ENCODE measurements around the gene DLG5. TPM values are rescaled to one million over a fixed set of nuclear protein-coding genes. Genes with fewer than 3 reads are reported as not detected.
A peak's percentile ranks its signal among the peaks of the same experiment; 100 is the strongest.

Gene DLG5
- total and polyA plus RNA-seq, 9 of the 15 experiments (the other 6 are each of a cell fraction or from before 2014, with no cell fraction given): 1.4 to 26.8 (median 11.2) TPM

- TF ChIP-seq, protein P1, sequence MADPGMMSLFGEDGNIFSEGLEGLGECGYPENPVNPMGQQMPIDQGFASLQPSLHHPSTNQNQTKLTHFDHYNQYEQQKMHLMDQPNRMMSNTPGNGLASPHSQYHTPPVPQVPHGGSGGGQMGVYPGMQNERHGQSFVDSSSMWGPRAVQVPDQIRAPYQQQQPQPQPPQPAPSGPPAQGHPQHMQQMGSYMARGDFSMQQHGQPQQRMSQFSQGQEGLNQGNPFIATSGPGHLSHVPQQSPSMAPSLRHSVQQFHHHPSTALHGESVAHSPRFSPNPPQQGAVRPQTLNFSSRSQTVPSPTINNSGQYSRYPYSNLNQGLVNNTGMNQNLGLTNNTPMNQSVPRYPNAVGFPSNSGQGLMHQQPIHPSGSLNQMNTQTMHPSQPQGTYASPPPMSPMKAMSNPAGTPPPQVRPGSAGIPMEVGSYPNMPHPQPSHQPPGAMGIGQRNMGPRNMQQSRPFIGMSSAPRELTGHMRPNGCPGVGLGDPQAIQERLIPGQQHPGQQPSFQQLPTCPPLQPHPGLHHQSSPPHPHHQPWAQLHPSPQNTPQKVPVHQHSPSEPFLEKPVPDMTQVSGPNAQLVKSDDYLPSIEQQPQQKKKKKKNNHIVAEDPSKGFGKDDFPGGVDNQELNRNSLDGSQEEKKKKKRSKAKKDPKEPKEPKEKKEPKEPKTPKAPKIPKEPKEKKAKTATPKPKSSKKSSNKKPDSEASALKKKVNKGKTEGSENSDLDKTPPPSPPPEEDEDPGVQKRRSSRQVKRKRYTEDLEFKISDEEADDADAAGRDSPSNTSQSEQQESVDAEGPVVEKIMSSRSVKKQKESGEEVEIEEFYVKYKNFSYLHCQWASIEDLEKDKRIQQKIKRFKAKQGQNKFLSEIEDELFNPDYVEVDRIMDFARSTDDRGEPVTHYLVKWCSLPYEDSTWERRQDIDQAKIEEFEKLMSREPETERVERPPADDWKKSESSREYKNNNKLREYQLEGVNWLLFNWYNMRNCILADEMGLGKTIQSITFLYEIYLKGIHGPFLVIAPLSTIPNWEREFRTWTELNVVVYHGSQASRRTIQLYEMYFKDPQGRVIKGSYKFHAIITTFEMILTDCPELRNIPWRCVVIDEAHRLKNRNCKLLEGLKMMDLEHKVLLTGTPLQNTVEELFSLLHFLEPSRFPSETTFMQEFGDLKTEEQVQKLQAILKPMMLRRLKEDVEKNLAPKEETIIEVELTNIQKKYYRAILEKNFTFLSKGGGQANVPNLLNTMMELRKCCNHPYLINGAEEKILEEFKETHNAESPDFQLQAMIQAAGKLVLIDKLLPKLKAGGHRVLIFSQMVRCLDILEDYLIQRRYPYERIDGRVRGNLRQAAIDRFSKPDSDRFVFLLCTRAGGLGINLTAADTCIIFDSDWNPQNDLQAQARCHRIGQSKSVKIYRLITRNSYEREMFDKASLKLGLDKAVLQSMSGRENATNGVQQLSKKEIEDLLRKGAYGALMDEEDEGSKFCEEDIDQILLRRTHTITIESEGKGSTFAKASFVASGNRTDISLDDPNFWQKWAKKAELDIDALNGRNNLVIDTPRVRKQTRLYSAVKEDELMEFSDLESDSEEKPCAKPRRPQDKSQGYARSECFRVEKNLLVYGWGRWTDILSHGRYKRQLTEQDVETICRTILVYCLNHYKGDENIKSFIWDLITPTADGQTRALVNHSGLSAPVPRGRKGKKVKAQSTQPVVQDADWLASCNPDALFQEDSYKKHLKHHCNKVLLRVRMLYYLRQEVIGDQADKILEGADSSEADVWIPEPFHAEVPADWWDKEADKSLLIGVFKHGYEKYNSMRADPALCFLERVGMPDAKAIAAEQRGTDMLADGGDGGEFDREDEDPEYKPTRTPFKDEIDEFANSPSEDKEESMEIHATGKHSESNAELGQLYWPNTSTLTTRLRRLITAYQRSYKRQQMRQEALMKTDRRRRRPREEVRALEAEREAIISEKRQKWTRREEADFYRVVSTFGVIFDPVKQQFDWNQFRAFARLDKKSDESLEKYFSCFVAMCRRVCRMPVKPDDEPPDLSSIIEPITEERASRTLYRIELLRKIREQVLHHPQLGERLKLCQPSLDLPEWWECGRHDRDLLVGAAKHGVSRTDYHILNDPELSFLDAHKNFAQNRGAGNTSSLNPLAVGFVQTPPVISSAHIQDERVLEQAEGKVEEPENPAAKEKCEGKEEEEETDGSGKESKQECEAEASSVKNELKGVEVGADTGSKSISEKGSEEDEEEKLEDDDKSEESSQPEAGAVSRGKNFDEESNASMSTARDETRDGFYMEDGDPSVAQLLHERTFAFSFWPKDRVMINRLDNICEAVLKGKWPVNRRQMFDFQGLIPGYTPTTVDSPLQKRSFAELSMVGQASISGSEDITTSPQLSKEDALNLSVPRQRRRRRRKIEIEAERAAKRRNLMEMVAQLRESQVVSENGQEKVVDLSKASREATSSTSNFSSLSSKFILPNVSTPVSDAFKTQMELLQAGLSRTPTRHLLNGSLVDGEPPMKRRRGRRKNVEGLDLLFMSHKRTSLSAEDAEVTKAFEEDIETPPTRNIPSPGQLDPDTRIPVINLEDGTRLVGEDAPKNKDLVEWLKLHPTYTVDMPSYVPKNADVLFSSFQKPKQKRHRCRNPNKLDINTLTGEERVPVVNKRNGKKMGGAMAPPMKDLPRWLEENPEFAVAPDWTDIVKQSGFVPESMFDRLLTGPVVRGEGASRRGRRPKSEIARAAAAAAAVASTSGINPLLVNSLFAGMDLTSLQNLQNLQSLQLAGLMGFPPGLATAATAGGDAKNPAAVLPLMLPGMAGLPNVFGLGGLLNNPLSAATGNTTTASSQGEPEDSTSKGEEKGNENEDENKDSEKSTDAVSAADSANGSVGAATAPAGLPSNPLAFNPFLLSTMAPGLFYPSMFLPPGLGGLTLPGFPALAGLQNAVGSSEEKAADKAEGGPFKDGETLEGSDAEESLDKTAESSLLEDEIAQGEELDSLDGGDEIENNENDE (IDR thresholded peaks at IDR 0.05; ENCODE audit: low read depth, low read length): no peak
- TF ChIP-seq EZH2 (IDR thresholded peaks at IDR 0.05; ENCODE audit: borderline replicate concordance, low read depth, low read length) (no peak), GATA2 (CRISPR knock-in tag; IDR thresholded peaks at IDR 0.05) (peak; percentile 55), CEBPG (CRISPR knock-in tag; IDR thresholded peaks at IDR 0.05) (no peak), CEBPG (tag; conservative IDR thresholded peaks at IDR 0.05 in 1 of 2, IDR thresholded peaks at IDR 0.05 in 1 of 2) (peak in 1 of 2 experiments; percentile 47; a peak in 1 of 4 replicates), CBFB (CRISPR knock-in tag; IDR thresholded peaks at IDR 0.05) (no peak), ZNF780A (CRISPR knock-in tag; IDR thresholded peaks at IDR 0.05) (no peak), SAFB2 (IDR thresholded peaks at IDR 0.05; ENCODE audit: borderline replicate concordance, low read depth, low read length, severe bottlenecking) (no peak), ZNF518B (CRISPR knock-in tag; IDR thresholded peaks at IDR 0.05) (no peak), ZNF134 (CRISPR knock-in tag; conservative IDR thresholded peaks at IDR 0.05) (no peak)
- TF ChIP-seq, protein P2, sequence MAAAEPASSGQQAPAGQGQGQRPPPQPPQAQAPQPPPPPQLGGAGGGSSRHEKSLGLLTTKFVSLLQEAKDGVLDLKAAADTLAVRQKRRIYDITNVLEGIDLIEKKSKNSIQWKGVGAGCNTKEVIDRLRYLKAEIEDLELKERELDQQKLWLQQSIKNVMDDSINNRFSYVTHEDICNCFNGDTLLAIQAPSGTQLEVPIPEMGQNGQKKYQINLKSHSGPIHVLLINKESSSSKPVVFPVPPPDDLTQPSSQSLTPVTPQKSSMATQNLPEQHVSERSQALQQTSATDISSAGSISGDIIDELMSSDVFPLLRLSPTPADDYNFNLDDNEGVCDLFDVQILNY (CRISPR knock-in tag; IDR thresholded peaks at IDR 0.05): no peak
Observed at GRCh38 chr10:77909021-77909748, 17.4 kb downstream of the DLG5 start (continued).
